ENCODE measurements around the gene LYPD3.

Gene LYPD3

DNA sequence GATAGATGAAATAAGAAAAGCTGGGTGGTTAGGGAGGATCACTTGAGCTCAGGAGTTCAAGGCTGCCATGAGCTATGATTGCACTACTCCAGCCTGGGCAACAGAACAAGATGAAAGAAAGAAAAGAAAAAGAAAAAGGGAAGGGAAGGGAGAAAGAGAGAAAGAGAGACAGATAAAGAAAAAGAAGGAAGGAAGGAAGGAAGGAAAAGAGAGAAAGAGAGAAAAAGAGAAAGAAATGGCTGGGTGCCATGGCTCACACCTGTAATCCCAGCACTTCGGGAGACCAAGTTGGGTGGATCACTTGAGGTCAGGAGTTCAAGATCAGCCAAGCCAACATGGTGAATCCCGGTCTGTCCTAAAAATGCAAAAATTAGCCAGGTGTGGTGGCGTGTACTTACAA, 29.6 kb downstream of the LYPD3 start:
- in situ Hi-C loops (cut with HindIII; ENCODE audit: low pct_ligation_motif_present, low sequenced_read_pairs), result no loop called here
- no peaks in the 10 kb centered on the region for H3K36me3 ChIP-seq (replicated peaks)

GRCh38 chr19:43433689-43434088, 31.7 kb downstream of the LYPD3 start:
- H3K27ac ChIP-seq, result no peak overlapping the region
- no peak overlapping the region for H3K4me3 ChIP-seq (ENCODE audit: low read depth, low read length)
- in situ Hi-C loops (cut with HindIII; ENCODE audit: low pct_ligation_motif_present, low sequenced_read_pairs), result no loop called here
- H3K36me3 ChIP-seq (replicated peaks), result no peaks in the 10 kb centered on the region
- no peak for TF ChIP-seq CTCF (IDR thresholded peaks at IDR 0.05; ENCODE audit: low read depth, low read length, missing control alignments)
- DNase-seq, result no peak
- no peaks in the 10 kb centered on the region for H3K27me3 ChIP-seq (replicated peaks)

More for the DNA sequence above, 29.6 kb downstream of the LYPD3 start:
- DNase-seq, result no peak
- Histone ChIP-seq H3K4me3 (ENCODE audit: low read depth, low read length) (no peak overlapping the region), H3K27ac (no peak overlapping the region), H3K27me3 (replicated peaks) (no peaks in the 10 kb centered on the region)
- no peak for TF ChIP-seq CTCF (IDR thresholded peaks at IDR 0.05; ENCODE audit: low read depth, low read length, missing control alignments)

DNA sequence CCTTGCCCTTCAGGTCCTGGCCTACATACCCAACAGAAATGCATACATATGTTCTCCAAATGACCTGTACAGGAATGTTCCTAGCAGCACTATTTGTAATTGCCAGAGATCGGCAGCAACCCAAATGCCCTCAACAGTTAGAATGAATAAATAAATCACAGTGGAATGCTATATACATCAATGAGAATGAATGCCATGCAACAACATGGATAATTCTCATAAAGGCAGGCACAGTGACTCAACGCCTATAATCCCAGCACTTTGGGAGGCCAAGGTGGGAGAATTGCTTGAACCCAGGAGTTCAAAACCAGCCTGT, 32.1 kb downstream of the LYPD3 start:
- no peaks in the 10 kb centered on the region for H3K27me3 ChIP-seq (replicated peaks)
- DNase-seq, result no peak
- no peaks in the 10 kb centered on the region for H3K36me3 ChIP-seq (replicated peaks)
- H3K4me3 ChIP-seq (ENCODE audit: low read depth, low read length), result no peak overlapping the region
- TF ChIP-seq CTCF (IDR thresholded peaks at IDR 0.05; ENCODE audit: low read depth, low read length, missing control alignments), result no peak
- in situ Hi-C loops (cut with HindIII; ENCODE audit: low pct_ligation_motif_present, low sequenced_read_pairs), result no loop called here
- H3K27ac ChIP-seq, result no peak overlapping the region

DNA sequence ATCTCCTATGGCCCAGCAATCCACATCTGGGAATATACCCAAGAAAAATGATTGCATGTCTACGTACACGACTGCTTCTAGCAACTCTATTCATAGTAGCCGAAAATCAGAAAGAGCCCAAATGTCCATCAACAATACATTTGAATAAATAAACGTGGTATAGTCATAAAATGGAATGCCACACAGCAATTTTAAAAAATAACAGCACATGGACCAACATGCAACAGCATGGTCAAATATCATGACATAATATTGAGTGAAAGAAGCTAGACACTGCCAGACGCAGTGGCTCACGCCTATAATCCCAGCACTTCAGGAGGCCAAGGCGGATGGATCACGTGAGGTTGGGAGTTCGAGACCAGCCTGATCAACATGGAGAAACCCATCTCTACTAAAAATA, 34.4 kb downstream of the LYPD3 start:
- H3K36me3 ChIP-seq (replicated peaks), result no peaks in the 10 kb centered on the region
- no peak overlapping the region for H3K4me3 ChIP-seq (ENCODE audit: low read depth, low read length)
- in situ Hi-C loops (cut with HindIII; ENCODE audit: low pct_ligation_motif_present, low sequenced_read_pairs), result no loop called here
- no peaks in the 10 kb centered on the region for H3K27me3 ChIP-seq (replicated peaks)
- H3K27ac ChIP-seq, result no peak overlapping the region
- TF ChIP-seq CTCF (IDR thresholded peaks at IDR 0.05; ENCODE audit: low read depth, low read length, missing control alignments), result no peak
- no peak for DNase-seq

DNA sequence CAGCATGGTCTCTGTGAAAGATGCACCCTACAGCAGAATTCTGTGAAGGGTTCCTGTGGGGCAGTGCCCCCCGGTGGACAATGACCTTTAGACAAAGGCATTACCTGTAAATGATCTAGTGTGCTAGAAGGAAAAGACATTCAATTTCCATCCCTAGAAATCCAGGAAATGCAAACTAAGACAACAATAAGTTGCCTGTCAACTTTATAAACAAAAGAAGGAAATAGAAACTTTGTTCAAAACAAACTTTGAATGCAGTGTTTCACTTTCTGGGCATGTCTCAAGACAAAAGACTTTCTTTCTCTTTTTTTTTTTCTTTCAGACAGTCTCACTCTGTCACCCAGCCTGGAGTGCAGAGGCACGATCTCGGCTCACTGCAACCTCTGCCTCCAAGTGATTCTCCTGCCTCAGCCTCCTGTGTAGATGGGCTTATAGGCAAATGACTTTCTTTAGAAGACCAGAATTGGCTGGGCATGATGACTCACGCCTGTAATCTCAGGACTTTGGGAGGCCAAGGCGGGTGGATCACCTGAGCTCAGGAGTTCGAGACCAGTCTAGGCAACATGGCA, 35.2 kb downstream of the LYPD3 start:
- no peak overlapping the region for H3K4me3 ChIP-seq (ENCODE audit: low read depth, low read length)
- H3K27me3 ChIP-seq (replicated peaks), result no peaks in the 10 kb centered on the region
- peak; percentile 21 for TF ChIP-seq CTCF (IDR thresholded peaks at IDR 0.05; ENCODE audit: low read depth, low read length, missing control alignments)
- H3K27ac ChIP-seq, result no peak overlapping the region
- DNase-seq, result no peak
- H3K36me3 ChIP-seq (replicated peaks), result no peaks in the 10 kb centered on the region
- in situ Hi-C loops (cut with HindIII; ENCODE audit: low pct_ligation_motif_present, low sequenced_read_pairs), result no loop called here

- H3K36me3 ChIP-seq (replicated peaks), result no peaks in the 10 kb centered on the region
- DNase-seq, result no peak
- no peak overlapping the region for H3K27ac ChIP-seq
- no peaks in the 10 kb centered on the region for H3K27me3 ChIP-seq (replicated peaks)
- H3K4me3 ChIP-seq (ENCODE audit: low read depth, low read length), result no peak overlapping the region
- no peak for TF ChIP-seq CTCF (IDR thresholded peaks at IDR 0.05; ENCODE audit: low read depth, low read length, missing control alignments)
- in situ Hi-C loops (cut with HindIII; ENCODE audit: low pct_ligation_motif_present, low sequenced_read_pairs), result no loop called here
Measured at GRCh38 chr19:43429395-43429794, 36.0 kb downstream of the LYPD3 start.
